Mucosa of rectum (tissue), 2 donors: Measurements from ENCODE around the gene POGK.
A peak's percentile ranks its signal among the peaks of the same experiment; 100 is the strongest.
"Not testable (repeated sequence)": the region's sequence is repeated elsewhere in the genome, so short reads cannot be mapped to it uniquely, and the experiment has no call there.

Source experiments
- H3K27ac ChIP-seq, 2 donors: one replicate each; pipeline ENCODE4 v1.7.0; 2013; ENCODE audit warnings: inconsistent platforms in 2 of 2, low read depth in 2 of 2, low read length in 2 of 2
- H3K27me3 ChIP-seq, 2 donors: one replicate each; pipeline ENCODE4 v1.7.0; 2013; ENCODE audit warnings: low read length in 2 of 2; ENCODE audit not compliant: control insufficient read depth in 2 of 2, insufficient read depth in 2 of 2
- H3K36me3 ChIP-seq, 2 donors: one replicate each; pipeline ENCODE4 v1.7.0; 2013; ENCODE audit warnings: low read length in 2 of 2; ENCODE audit not compliant: control insufficient read depth in 2 of 2, insufficient read depth in 2 of 2
- H3K4me1 ChIP-seq, 2 donors: one replicate each; pipeline ENCODE4 v1.7.0; 2013; ENCODE audit warnings: low read length in 2 of 2, mild to moderate bottlenecking in 1 of 2; ENCODE audit not compliant: control insufficient read depth in 2 of 2, insufficient read depth in 2 of 2
- H3K4me3 ChIP-seq, 2 donors: one replicate each; pipeline ENCODE4 v1.7.0; 2013; ENCODE audit warnings: low read length in 2 of 2
- H3K9ac ChIP-seq, 2 donors: one replicate each; pipeline ENCODE4 v1.7.0; 2013; ENCODE audit warnings: low read length in 2 of 2, low read depth in 1 of 2, mild to moderate bottlenecking in 1 of 2
- H3K9me3 ChIP-seq, 2 donors: one replicate each; pipeline ENCODE4 v1.7.0; 2013; ENCODE audit warnings: low read length in 2 of 2; ENCODE audit not compliant: control insufficient read depth in 2 of 2
- donor health status: healthy.
- donor health status: Normal muscosa, but diverticular disease.

POGK gene

GRCh38 chr1:166838766-166839599 lies at the start of gene POGK:
Gene POGK (plus strand): TSS chr1:166839475. CDS start chr1:166840957, 1,482 bp downstream.
- Histone ChIP-seq H3K27me3 (no peaks in the 10 kb centered on the region), H3K27ac (peak within 1 kb of the TSS; percentile 90 to 92), H3K9me3 (no peaks in the 10 kb centered on the region), H3K4me1 (peaks cover 33 to 38% of the 10 kb centered on the region in 2 donors), H3K9ac (peak within 1 kb of the TSS; percentile 75 to 79), H3K36me3 (peaks cover 24 to 31% of the 10 kb centered on the region in 2 donors), H3K4me3 (peak within 1 kb of the TSS; percentile 67 to 89)

GRCh38 chr1:166796620-166797236 lies 42.5 kb upstream of the POGK start:
- H3K4me1 ChIP-seq = no peaks in the 10 kb centered on the region
- no peaks in the 10 kb centered on the region for H3K27me3 ChIP-seq
- no peak overlapping the region for H3K27ac ChIP-seq
- H3K36me3 ChIP-seq = no peaks in the 10 kb centered on the region
- no peak overlapping the region for H3K9ac ChIP-seq
- H3K9me3 ChIP-seq = no peaks in the 10 kb centered on the region
- H3K4me3 ChIP-seq = no peak overlapping the region

DNA sequence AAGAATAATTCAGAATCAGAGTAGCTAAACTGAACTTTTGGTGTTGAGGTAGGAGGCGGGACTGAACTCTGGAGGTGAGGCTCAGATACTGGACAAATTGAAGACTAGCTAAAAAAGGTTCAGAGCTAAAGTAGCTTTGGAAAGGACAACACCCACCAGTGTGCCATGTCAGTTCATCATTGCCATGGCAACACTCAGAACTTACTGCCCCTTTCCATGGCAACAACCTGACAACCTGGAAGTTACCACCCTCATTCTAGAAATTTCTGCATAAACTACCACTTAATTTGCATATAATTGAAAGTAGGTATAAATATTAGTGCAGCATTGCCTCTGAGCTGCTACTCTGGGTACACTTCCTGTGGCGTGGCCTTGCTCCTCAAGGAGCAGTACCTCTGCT lies 30.3 kb upstream of the POGK start:
- Histone ChIP-seq H3K36me3 (no peaks in the 10 kb centered on the region), H3K9me3 (no peaks in the 10 kb centered on the region), H3K9ac (no peak overlapping the region), H3K27ac (no peak overlapping the region), H3K4me1 (no peaks in the 10 kb centered on the region), H3K4me3 (no peak overlapping the region), H3K27me3 (no peaks in the 10 kb centered on the region)

GRCh38 chr1:166811691-166812090 lies 27.6 kb upstream of the POGK start:
- no peaks in the 10 kb centered on the region for H3K4me1 ChIP-seq
- no peaks in the 10 kb centered on the region for H3K36me3 ChIP-seq
- H3K4me3 ChIP-seq = no peak overlapping the region
- no peak overlapping the region for H3K27ac ChIP-seq
- no peaks in the 10 kb centered on the region for H3K9me3 ChIP-seq
- no peak overlapping the region for H3K9ac ChIP-seq
- no peaks in the 10 kb centered on the region for H3K27me3 ChIP-seq

- no peaks in the 10 kb centered on the region for H3K9me3 ChIP-seq
- H3K27me3 ChIP-seq = no peaks in the 10 kb centered on the region
- H3K9ac ChIP-seq = no peak overlapping the region
- no peak overlapping the region for H3K4me3 ChIP-seq
- no peak overlapping the region for H3K27ac ChIP-seq
- H3K36me3 ChIP-seq = no peaks in the 10 kb centered on the region
- no peaks in the 10 kb centered on the region for H3K4me1 ChIP-seq
Measured at GRCh38 chr1:166813508-166814223, 25.6 kb upstream of the POGK start.

- Histone ChIP-seq H3K36me3 (no peaks in the 10 kb centered on the region), H3K9me3 (no peaks in the 10 kb centered on the region), H3K4me1 (no peaks in the 10 kb centered on the region), H3K9ac (no peak overlapping the region), H3K27ac (no peak overlapping the region), H3K4me3 (no peak overlapping the region), H3K27me3 (no peaks in the 10 kb centered on the region)
Measured at GRCh38 chr1:166814611-166815010, 24.7 kb upstream of the POGK start.

GRCh38 chr1:166819974-166820373 lies 19.3 kb upstream of the POGK start:
- Histone ChIP-seq H3K9ac (no peak overlapping the region), H3K27ac (no peak overlapping the region), H3K4me1 (no peaks in the 10 kb centered on the region), H3K27me3 (no peaks in the 10 kb centered on the region), H3K4me3 (no peak overlapping the region), H3K36me3 (no peaks in the 10 kb centered on the region), H3K9me3 (no peaks in the 10 kb centered on the region)

DNA sequence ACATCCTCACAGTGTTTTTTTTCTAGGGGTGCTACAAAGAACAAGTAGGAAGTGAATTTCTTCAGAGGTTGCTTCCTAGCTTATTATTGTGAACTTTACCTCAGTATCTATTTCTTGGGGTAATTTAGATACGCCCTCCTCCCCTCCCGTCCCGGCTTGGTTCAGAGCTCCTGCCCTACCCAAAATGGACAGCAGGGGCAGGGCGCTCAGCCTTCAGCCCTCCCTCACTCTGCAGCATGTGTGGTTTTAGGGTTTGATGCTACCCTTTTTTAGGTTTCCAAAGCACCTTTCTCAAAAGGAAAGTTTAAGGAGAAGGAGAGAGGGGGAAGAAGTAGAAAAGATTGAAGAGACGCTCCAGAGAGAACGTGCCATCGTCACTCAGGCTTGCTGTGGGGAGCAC lies 16.9 kb upstream of the POGK start:
- Histone ChIP-seq H3K27ac (no peak overlapping the region), H3K4me3 (no peak overlapping the region), H3K9me3 (no peaks in the 10 kb centered on the region), H3K27me3 (no peaks in the 10 kb centered on the region), H3K4me1 (no peaks in the 10 kb centered on the region), H3K9ac (no peak overlapping the region), H3K36me3 (no peaks in the 10 kb centered on the region)

- H3K36me3 ChIP-seq = no peaks in the 10 kb centered on the region
Measured at GRCh38 chr1:166827426-166827825, 11.8 kb upstream of the POGK start.

GRCh38 chr1:166829762-166830161 lies 9.5 kb upstream of the POGK start:
- H3K4me1 ChIP-seq, H3K27me3 ChIP-seq, H3K9me3 ChIP-seq, H3K4me3 ChIP-seq, H3K36me3 ChIP-seq, H3K27ac ChIP-seq, H3K9ac ChIP-seq: not testable (repeated sequence)

More at GRCh38 chr1:166827426-166827825, 11.8 kb upstream of the POGK start:
- Histone ChIP-seq H3K4me1 (no peaks in the 10 kb centered on the region), H3K4me3 (no peak overlapping the region), H3K9ac (no peak overlapping the region), H3K27ac (no peak overlapping the region), H3K27me3 (no peaks in the 10 kb centered on the region), H3K9me3 (no peaks in the 10 kb centered on the region)
